Neutrophil (primary cell): ENCODE data around the gene CDH13.

ENCODE experiments used
- H3K27ac ChIP-seq: fragments of 200-600 bp; sonication (generic); 2 replicates; pipeline ENCODE4 v1.5.1; 2016; ENCODE audit warnings: mild to moderate bottlenecking, moderate library complexity
- H3K27me3 ChIP-seq: fragments of 200-600 bp; sonication (generic); 2 replicates; pipeline ENCODE4 v1.6.0; 2016; ENCODE audit warnings: mild to moderate bottlenecking
- H3K36me3 ChIP-seq: fragments of 200-600 bp; sonication (generic); 2 replicates; pipeline ENCODE4 v1.5.1; 2017
- H3K4me1 ChIP-seq, 2 experiments: fragments of 200-600 bp in 1 of 2; sonication (generic) in 1 of 2; 1 replicate in 1 of 2; 2 replicates in 1 of 2; pipeline versions ENCODE4 v1.5.1 to v1.6.1; 2013 to 2016; ENCODE audit warnings: low read depth in 1 of 2, low read length in 1 of 2, mild to moderate bottlenecking in 1 of 2, moderate library complexity in 1 of 2; ENCODE audit not compliant: control insufficient read depth in 1 of 2, insufficient read depth in 1 of 2
- H3K4me3 ChIP-seq, 2 experiments: fragments of 200-600 bp in 1 of 2; sonication (generic) in 1 of 2; 1 replicate in 1 of 2; 2 replicates in 1 of 2; pipeline ENCODE4 v1.5.1; 2013 to 2016; ENCODE audit warnings: low read depth in 1 of 2, low read length in 1 of 2, mild to moderate bottlenecking in 1 of 2, moderate library complexity in 1 of 2
- H3K9me3 ChIP-seq: fragments of 200-600 bp; sonication (generic); 2 replicates; pipeline ENCODE4 v1.5.1; 2016
- CTCF ChIP-seq: fragments of 200-600 bp; sonication (generic); IDR thresholded peaks from 2 replicates; pipeline ENCODE4 v1.5.1; 2016; ENCODE audit warnings: antibody characterized with exemption

Gene CDH13

GRCh38 chr16:83404261-83404660 lies 777.5 kb downstream of the CDH13 start:
- H3K4me3 ChIP-seq = no peak overlapping the region
- TF ChIP-seq CTCF = no peak
- H3K4me1 ChIP-seq = no peaks in the 10 kb centered on the region
- H3K27me3 ChIP-seq = no peaks in the 10 kb centered on the region
- H3K36me3 ChIP-seq = no peaks in the 10 kb centered on the region
- H3K27ac ChIP-seq = no peak overlapping the region
- H3K9me3 ChIP-seq = no peaks in the 10 kb centered on the region

GRCh38 chr16:83407928-83408327 lies 781.2 kb downstream of the CDH13 start:
- TF ChIP-seq CTCF = no peak
- no peak overlapping the region for H3K4me3 ChIP-seq

GRCh38 chr16:83409347-83409746 lies 782.6 kb downstream of the CDH13 start:
- Histone ChIP-seq H3K9me3 (no peaks in the 10 kb centered on the region), H3K36me3 (no peaks in the 10 kb centered on the region), H3K4me1 (no peaks in the 10 kb centered on the region), H3K27me3 (no peaks in the 10 kb centered on the region), H3K27ac (no peak overlapping the region), H3K4me3 (no peak overlapping the region)
- no peak for TF ChIP-seq CTCF

More at GRCh38 chr16:83407928-83408327, 781.2 kb downstream of the CDH13 start:
- H3K4me1 ChIP-seq = no peaks in the 10 kb centered on the region
- no peaks in the 10 kb centered on the region for H3K27me3 ChIP-seq
- H3K36me3 ChIP-seq = no peaks in the 10 kb centered on the region
- no peaks in the 10 kb centered on the region for H3K9me3 ChIP-seq
- H3K27ac ChIP-seq = no peak overlapping the region

- TF ChIP-seq CTCF = no peak
- H3K4me1 ChIP-seq = no peaks in the 10 kb centered on the region
- H3K27ac ChIP-seq = no peak overlapping the region
- no peaks in the 10 kb centered on the region for H3K27me3 ChIP-seq
- no peaks in the 10 kb centered on the region for H3K36me3 ChIP-seq
- H3K9me3 ChIP-seq = no peaks in the 10 kb centered on the region
- H3K4me3 ChIP-seq = no peak overlapping the region
Observed at GRCh38 chr16:83418565-83418964, 791.8 kb downstream of the CDH13 start.

GRCh38 chr16:83420206-83420760 lies 793.5 kb downstream of the CDH13 start:
- Histone ChIP-seq H3K9me3 (no peaks in the 10 kb centered on the region), H3K4me1 (no peaks in the 10 kb centered on the region), H3K27ac (no peak overlapping the region), H3K4me3 (no peak overlapping the region), H3K27me3 (no peaks in the 10 kb centered on the region), H3K36me3 (no peaks in the 10 kb centered on the region)
- no peak for TF ChIP-seq CTCF

GRCh38 chr16:83433201-83433600 lies 806.4 kb downstream of the CDH13 start:
- TF ChIP-seq CTCF = no peak
- Histone ChIP-seq H3K4me3 (no peak overlapping the region), H3K9me3 (no peaks in the 10 kb centered on the region), H3K4me1 (no peaks in the 10 kb centered on the region), H3K27ac (no peak overlapping the region), H3K27me3 (no peaks in the 10 kb centered on the region), H3K36me3 (no peaks in the 10 kb centered on the region)
